ENCODE data around the gene PRL.

Gene PRL

GRCh38 chr6:22322103-22323030 is 25.5 kb upstream of the PRL start:
- H3K4me1 ChIP-seq: peaks cover 8% of the 10 kb centered on the region
- H3K27me3 ChIP-seq: no peaks in the 10 kb centered on the region
- no peaks in the 10 kb centered on the region for H3K9me3 ChIP-seq
- TF ChIP-seq CTCF (IDR thresholded peaks at IDR 0.05; ENCODE audit: low read depth, low read length): no peak
- no peaks in the 10 kb centered on the region for H3K36me3 ChIP-seq
- no peak overlapping the region for H3K4me3 ChIP-seq (ENCODE audit: low read depth, low read length)
- DNase-seq: no peak

GRCh38 chr6:22320750-22321149 is 23.9 kb upstream of the PRL start:
- DNase-seq: no peak
- TF ChIP-seq CTCF (IDR thresholded peaks at IDR 0.05; ENCODE audit: low read depth, low read length): no peak
- Histone ChIP-seq H3K9me3 (no peaks in the 10 kb centered on the region), H3K27me3 (no peaks in the 10 kb centered on the region), H3K4me3 (ENCODE audit: low read depth, low read length) (no peak overlapping the region), H3K36me3 (no peaks in the 10 kb centered on the region), H3K4me1 (no peaks in the 10 kb centered on the region)

GRCh38 chr6:22318404-22318803 is 21.6 kb upstream of the PRL start:
- no peak for DNase-seq
- H3K27me3 ChIP-seq: no peaks in the 10 kb centered on the region

GRCh38 chr6:22313796-22314195 is 17.0 kb upstream of the PRL start:
- Histone ChIP-seq H3K9me3 (no peaks in the 10 kb centered on the region), H3K4me3 (ENCODE audit: low read depth, low read length) (no peak overlapping the region), H3K4me1 (no peaks in the 10 kb centered on the region), H3K27me3 (no peaks in the 10 kb centered on the region), H3K36me3 (no peaks in the 10 kb centered on the region)
- TF ChIP-seq CTCF (IDR thresholded peaks at IDR 0.05; ENCODE audit: low read depth, low read length): no peak
- DNase-seq: no peak

More at GRCh38 chr6:22318404-22318803, 21.6 kb upstream of the PRL start:
- TF ChIP-seq CTCF (IDR thresholded peaks at IDR 0.05; ENCODE audit: low read depth, low read length): no peak
- Histone ChIP-seq H3K4me3 (ENCODE audit: low read depth, low read length) (no peak overlapping the region), H3K9me3 (no peaks in the 10 kb centered on the region), H3K36me3 (no peaks in the 10 kb centered on the region), H3K4me1 (no peaks in the 10 kb centered on the region)

GRCh38 chr6:22308939-22309338 is 12.1 kb upstream of the PRL start:
- Histone ChIP-seq H3K4me1 (no peaks in the 10 kb centered on the region), H3K4me3 (ENCODE audit: low read depth, low read length) (no peak overlapping the region), H3K36me3 (no peaks in the 10 kb centered on the region), H3K9me3 (no peaks in the 10 kb centered on the region), H3K27me3 (no peaks in the 10 kb centered on the region)
- DNase-seq: no peak
- no peak for TF ChIP-seq CTCF (IDR thresholded peaks at IDR 0.05; ENCODE audit: low read depth, low read length)

- DNase-seq: no peak
- Histone ChIP-seq H3K27me3 (no peaks in the 10 kb centered on the region), H3K4me3 (ENCODE audit: low read depth, low read length) (no peak overlapping the region), H3K4me1 (no peaks in the 10 kb centered on the region), H3K36me3 (no peaks in the 10 kb centered on the region), H3K9me3 (no peaks in the 10 kb centered on the region)
- no peak for TF ChIP-seq CTCF (IDR thresholded peaks at IDR 0.05; ENCODE audit: low read depth, low read length)
These were observed 10.1 kb upstream of the PRL start for GRCh38 chr6:22306741-22307466.
